Right lobe of liver (tissue), 4 donors: Measurements from ENCODE around the gene CRTC2.

Source experiments
- POLR2A ChIP-seq: fragments of 450-650 bp; IDR thresholded peaks from one replicate; pipeline ENCODE4 v1.6.1; 2017; ENCODE audit warnings: antibody characterized with exemption, mild to moderate bottlenecking
- TF ChIP-seq, protein P1 (sequence below), 4 donors: fragments of 200-600 bp in 3 of 4; fragments of 450-650 bp in 1 of 4; IDR thresholded peaks; one replicate each; pipeline versions ENCODE4 v1.5.1 to v1.8.0; 2016 to 2022; ENCODE audit warnings: antibody characterized with exemption in 4 of 4, mild to moderate bottlenecking in 2 of 4
- donor health status: DM: no; HTN: no; CAD: no.
- donor health status: DM: no; HTN: no; CAD: no.
- donor health status: DM: no; HTN: yes; CAD: no.

DNA sequence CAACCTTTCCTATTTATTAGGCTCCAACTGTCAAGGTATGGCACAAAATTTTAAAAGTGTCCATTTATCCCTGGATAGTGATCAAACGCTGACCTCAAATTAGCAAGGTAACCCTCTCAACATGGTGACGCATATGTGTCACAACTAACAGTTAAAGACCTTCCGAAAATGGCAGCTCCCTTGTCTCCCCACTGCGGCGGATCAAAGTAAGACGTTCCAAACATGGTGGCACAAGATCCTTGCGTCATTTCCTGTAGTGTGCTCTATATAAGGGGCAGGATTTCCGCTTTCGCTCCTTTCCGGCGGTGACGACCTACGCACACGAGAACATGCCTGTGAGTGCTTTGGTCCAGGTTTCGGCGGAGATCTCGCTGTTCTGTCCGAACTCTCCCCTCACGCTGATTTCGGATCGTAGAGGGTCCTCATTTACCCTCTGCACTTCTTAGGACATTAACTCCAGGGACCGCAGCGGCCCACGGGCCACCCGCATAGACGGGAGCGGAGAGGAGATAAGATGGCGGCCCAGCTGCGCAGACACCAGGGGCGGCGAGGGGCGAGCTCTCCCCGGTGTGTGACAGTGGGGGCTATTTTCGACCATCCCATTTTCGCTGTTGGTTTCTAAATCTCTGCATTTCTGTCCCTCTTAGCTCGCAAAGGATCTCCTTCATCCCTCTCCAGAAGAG lies 32.2 kb upstream of the CRTC2 start, which contains the start of gene RPS27:
- TF ChIP-seq, protein P1, sequence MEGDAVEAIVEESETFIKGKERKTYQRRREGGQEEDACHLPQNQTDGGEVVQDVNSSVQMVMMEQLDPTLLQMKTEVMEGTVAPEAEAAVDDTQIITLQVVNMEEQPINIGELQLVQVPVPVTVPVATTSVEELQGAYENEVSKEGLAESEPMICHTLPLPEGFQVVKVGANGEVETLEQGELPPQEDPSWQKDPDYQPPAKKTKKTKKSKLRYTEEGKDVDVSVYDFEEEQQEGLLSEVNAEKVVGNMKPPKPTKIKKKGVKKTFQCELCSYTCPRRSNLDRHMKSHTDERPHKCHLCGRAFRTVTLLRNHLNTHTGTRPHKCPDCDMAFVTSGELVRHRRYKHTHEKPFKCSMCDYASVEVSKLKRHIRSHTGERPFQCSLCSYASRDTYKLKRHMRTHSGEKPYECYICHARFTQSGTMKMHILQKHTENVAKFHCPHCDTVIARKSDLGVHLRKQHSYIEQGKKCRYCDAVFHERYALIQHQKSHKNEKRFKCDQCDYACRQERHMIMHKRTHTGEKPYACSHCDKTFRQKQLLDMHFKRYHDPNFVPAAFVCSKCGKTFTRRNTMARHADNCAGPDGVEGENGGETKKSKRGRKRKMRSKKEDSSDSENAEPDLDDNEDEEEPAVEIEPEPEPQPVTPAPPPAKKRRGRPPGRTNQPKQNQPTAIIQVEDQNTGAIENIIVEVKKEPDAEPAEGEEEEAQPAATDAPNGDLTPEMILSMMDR (IDR thresholded peaks at IDR 0.05): no peak
- peak; percentile 98 for TF ChIP-seq POLR2A
